ENCODE measurements around the gene CIITA.
"Not testable (repeated sequence)": the region's sequence is repeated elsewhere in the genome, so short reads cannot be mapped to it uniquely, and the experiment has no call there.

The CIITA gene

GRCh38 chr16:10916534-10916933 lies 39.5 kb downstream of the CIITA start:
- no peak for FAIRE-seq
- no peak for DNase-seq (ENCODE audit: insufficient read length, low spot score)

- FAIRE-seq (peak; percentile 92), DNase-seq (ENCODE audit: insufficient read length, low spot score) (peak; percentile 83)
Observed at GRCh38 chr16:10918294-10919002, 41.4 kb downstream of the CIITA start.

- no peak for DNase-seq (ENCODE audit: insufficient read length, low spot score)
- FAIRE-seq: no peak
Observed at GRCh38 chr16:10919003-10919351, 42.0 kb downstream of the CIITA start.

- FAIRE-seq: no peak
- DNase-seq (ENCODE audit: insufficient read length, low spot score): no peak
Observed at GRCh38 chr16:10920726-10921427, 43.9 kb downstream of the CIITA start.

GRCh38 chr16:10921536-10922327 lies 44.7 kb downstream of the CIITA start:
- DNase-seq (ENCODE audit: insufficient read length, low spot score) (no peak), FAIRE-seq (no peak)

- DNase-seq (ENCODE audit: insufficient read length, low spot score) (no peak), FAIRE-seq (no peak)
Observed at GRCh38 chr16:10922328-10923145, 45.5 kb downstream of the CIITA start.

GRCh38 chr16:10923146-10923649 lies 46.2 kb downstream of the CIITA start:
- DNase-seq (ENCODE audit: insufficient read length, low spot score) (no peak), FAIRE-seq (no peak)

GRCh38 chr16:10923650-10924214 lies 46.7 kb downstream of the CIITA start:
- FAIRE-seq (no peak), DNase-seq (ENCODE audit: insufficient read length, low spot score) (no peak)

GRCh38 chr16:10925285-10925684 lies 48.3 kb downstream of the CIITA start:
- FAIRE-seq; DNase-seq (ENCODE audit: insufficient read length, low spot score): not testable (repeated sequence)

GRCh38 chr16:10926094-10926493 lies 49.1 kb downstream of the CIITA start:
- FAIRE-seq (no peak), DNase-seq (ENCODE audit: insufficient read length, low spot score) (no peak)

GRCh38 chr16:10926867-10927266 lies 49.9 kb downstream of the CIITA start:
- FAIRE-seq (no peak), DNase-seq (ENCODE audit: insufficient read length, low spot score) (no peak)

GRCh38 chr16:10927497-10928112 lies 50.6 kb downstream of the CIITA start:
- no peak for FAIRE-seq
- DNase-seq (ENCODE audit: insufficient read length, low spot score): no peak

GRCh38 chr16:10929097-10929496 lies 52.1 kb downstream of the CIITA start:
- not testable (repeated sequence) for FAIRE-seq; DNase-seq (ENCODE audit: insufficient read length, low spot score)

GRCh38 chr16:10929853-10930754 lies 53.1 kb downstream of the CIITA start:
- FAIRE-seq (no peak), DNase-seq (ENCODE audit: insufficient read length, low spot score) (no peak)

GRCh38 chr16:10930755-10931093 lies 53.7 kb downstream of the CIITA start:
- FAIRE-seq: no peak
- no peak for DNase-seq (ENCODE audit: insufficient read length, low spot score)

GRCh38 chr16:10931134-10931533 lies 54.1 kb downstream of the CIITA start:
- no peak for FAIRE-seq
- DNase-seq (ENCODE audit: insufficient read length, low spot score): no peak

GRCh38 chr16:10931977-10932632 lies 55.1 kb downstream of the CIITA start:
- FAIRE-seq (no peak), DNase-seq (ENCODE audit: insufficient read length, low spot score) (no peak)

- DNase-seq (ENCODE audit: insufficient read length, low spot score): no peak
- no peak for FAIRE-seq
Observed at GRCh38 chr16:10932959-10933710, 56.1 kb downstream of the CIITA start.
